HG02623 (cell line): ENCODE measurements around the gene EP300.
A peak's percentile ranks its signal among the peaks of the same experiment; 100 is the strongest.
"Not testable (repeated sequence)": the region's sequence is repeated elsewhere in the genome, so short reads cannot be mapped to it uniquely, and the experiment has no call there.

Experiments used
- ATAC-seq: cut with Tn5 transposase; IDR thresholded peaks from one replicate; pipeline ENCODE4 v1.9.1; 2021; ENCODE audit warnings: moderate library complexity; ENCODE audit not compliant: unreplicated experiment

The EP300 gene

GRCh38 chr22:41146573-41146972 is 54.2 kb downstream of the EP300 start:
- ATAC-seq: no peak

- no peak for ATAC-seq
Observed at GRCh38 chr22:41147722-41148121, 55.3 kb downstream of the EP300 start.

- no peak for ATAC-seq
Observed at GRCh38 chr22:41152902-41153301, 60.5 kb downstream of the EP300 start.

GRCh38 chr22:41157083-41157482 is 64.7 kb downstream of the EP300 start:
- no peak for ATAC-seq

GRCh38 chr22:41169157-41169556 is 76.8 kb downstream of the EP300 start:
- ATAC-seq: no peak

DNA sequence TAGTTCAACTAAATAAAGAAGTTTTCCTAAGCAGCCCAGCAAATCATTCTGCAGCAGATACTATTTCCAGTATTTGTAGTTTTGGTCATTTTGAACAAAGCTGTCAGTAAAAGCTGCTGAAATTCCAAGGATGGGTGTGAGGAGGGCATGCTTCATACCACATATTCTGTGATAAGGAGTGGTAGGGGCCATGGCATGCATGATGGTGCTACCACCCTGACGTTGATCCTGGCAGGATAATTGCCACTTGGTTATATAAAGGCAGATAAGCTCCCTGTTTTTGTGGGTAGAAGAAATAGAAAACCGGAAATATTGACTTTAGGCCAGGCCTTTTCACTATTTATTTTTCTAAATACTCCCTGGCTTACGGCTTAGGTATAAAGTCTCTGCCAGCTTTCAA is 79.6 kb downstream of the EP300 start:
- no peak for ATAC-seq

DNA sequence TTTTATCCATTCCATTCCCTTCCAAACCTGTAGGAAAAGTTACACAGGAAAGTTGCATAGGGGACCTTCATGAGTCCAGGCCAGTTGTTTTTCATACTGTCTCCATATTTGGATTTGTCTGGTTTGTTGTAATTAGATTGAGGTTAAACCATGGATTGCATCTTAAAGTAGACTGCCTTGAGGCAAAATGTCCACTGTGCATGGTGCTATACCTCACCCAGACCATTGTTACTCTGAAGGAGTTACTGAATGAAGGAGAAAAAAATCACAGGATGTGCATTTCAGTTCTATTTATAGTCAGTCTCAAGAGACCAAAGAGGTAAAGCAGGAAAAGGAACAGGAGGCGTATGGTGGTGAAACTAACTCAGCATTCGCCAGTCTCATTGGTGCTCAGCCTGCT is 83.2 kb downstream of the EP300 start:
- no peak for ATAC-seq

DNA sequence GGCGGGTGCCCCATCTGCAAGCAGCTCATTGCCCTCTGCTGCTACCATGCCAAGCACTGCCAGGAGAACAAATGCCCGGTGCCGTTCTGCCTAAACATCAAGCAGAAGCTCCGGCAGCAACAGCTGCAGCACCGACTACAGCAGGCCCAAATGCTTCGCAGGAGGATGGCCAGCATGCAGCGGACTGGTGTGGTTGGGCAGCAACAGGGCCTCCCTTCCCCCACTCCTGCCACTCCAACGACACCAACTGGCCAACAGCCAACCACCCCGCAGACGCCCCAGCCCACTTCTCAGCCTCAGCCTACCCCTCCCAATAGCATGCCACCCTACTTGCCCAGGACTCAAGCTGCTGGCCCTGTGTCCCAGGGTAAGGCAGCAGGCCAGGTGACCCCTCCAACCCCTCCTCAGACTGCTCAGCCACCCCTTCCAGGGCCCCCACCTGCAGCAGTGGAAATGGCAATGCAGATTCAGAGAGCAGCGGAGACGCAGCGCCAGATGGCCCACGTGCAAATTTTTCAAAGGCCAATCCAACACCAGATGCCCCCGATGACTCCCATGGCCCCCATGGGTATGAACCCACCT is 84.7 kb downstream of the EP300 start:
- no peak for ATAC-seq

DNA sequence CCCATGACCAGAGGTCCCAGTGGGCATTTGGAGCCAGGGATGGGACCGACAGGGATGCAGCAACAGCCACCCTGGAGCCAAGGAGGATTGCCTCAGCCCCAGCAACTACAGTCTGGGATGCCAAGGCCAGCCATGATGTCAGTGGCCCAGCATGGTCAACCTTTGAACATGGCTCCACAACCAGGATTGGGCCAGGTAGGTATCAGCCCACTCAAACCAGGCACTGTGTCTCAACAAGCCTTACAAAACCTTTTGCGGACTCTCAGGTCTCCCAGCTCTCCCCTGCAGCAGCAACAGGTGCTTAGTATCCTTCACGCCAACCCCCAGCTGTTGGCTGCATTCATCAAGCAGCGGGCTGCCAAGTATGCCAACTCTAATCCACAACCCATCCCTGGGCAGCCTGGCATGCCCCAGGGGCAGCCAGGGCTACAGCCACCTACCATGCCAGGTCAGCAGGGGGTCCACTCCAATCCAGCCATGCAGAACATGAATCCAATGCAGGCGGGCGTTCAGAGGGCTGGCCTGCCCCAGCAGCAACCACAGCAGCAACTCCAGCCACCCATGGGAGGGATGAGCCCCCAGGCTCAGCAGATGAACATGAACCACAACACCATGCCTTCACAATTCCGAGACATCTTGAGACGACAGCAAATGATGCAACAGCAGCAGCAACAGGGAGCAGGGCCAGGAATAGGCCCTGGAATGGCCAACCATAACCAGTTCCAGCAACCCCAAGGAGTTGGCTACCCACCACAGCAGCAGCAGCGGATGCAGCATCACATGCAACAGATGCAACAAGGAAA is 85.4 kb downstream of the EP300 start:
- ATAC-seq: no peak

- ATAC-seq: no peak
Observed at GRCh38 chr22:41178425-41178975, 86.1 kb downstream of the EP300 start.

- ATAC-seq: not testable (repeated sequence)
Observed at GRCh38 chr22:41180362-41180761, 88.0 kb downstream of the EP300 start.

- ATAC-seq: no peak
Observed at GRCh38 chr22:41180926-41181325, 88.5 kb downstream of the EP300 start.

DNA sequence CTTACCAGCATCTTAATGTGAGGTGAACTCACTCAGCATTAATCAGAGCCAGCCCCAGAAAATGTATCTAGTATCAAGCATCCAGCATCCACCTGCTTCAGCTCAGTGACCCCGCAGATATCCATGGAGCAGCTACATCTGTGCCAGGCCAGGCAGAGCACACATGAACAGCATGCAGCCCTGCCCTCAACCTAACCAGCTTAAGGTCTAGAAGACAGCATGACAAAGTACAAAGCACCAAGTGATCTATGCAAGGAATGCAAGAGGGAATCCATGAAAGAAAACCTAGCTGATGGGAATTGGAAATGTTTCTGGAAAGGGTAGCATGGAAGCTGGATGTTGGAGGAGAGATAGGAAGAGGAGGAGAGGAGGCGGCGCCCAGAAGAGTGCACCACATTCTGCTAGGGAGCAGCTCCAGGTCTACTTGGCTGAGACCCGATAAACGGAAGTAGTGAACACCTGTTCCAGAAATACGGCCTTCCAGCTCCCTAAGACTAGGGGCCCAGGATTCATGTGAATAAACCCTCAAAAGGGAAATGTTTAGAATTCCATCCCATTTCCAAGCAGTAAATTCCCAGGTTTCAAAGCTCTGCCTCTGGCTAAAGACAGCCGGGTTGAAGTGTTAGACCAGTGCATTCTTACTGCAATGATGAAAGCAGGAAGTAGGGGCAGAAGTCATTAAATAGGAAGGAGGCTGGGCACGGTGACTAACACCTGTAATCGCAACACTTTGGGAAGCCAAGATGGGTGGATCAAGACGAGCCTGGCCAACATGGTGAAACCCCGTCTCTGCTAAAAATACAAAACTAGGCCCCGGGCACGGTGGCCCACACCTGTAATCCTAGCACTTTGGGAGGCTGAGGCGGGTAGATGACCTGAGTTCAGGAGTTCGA is 89.2 kb downstream of the EP300 start:
- no peak for ATAC-seq

DNA sequence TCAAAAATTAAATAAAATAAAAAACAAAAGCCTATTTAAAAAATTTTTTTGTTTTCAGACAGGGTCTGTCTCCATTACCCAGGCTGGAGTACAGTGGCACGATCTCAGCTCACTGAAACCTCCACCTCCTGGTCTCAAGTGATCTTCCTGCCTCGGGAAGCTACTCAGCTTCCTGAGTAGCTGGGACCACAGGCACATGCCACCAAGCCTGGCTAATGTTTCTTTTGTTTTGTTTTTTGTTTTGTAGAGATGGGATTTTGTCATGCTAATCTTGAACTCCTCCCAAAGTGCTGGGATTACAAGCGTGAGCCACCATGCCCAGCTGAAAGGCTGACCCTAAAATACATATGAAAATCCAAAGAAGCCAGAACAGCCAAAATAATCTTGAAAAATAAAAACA is 92.3 kb downstream of the EP300 start:
- ATAC-seq: no peak

GRCh38 chr22:41191467-41191866 is 99.1 kb downstream of the EP300 start:
- ATAC-seq: no peak

DNA sequence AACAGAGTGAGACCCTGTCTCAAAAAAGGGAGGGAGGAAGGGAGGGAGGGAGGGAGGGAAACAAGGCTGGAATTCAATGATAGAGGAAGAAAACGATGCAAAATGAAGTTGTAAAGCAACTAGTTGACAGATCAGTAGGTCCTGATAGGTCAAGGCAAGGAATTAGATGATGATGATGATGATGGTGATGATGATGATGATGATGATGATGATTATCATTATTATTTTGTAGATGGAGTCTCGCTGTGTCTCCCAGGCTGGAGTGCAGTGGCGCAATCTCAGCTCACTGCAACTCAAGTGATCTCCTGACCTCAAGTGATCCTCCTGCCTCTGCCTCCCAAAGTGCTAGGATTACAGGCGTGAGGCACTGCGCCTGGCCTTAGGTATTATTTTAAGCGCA is 101.4 kb downstream of the EP300 start:
- ATAC-seq: no peak

GRCh38 chr22:41197038-41197972 is 104.9 kb downstream of the EP300 start:
- peak; percentile 69 for ATAC-seq

- no peak for ATAC-seq
Observed at GRCh38 chr22:41198027-41198580, 105.7 kb downstream of the EP300 start.

- ATAC-seq: no peak
Observed at GRCh38 chr22:41201141-41201540, 108.7 kb downstream of the EP300 start.

- ATAC-seq: no peak
Observed at GRCh38 chr22:41203118-41203517, 110.7 kb downstream of the EP300 start.
